Mesendoderm (in vitro differentiated cells): Measurements from ENCODE around the gene OVCA2.
"Not testable (repeated sequence)": the region's sequence is repeated elsewhere in the genome, so short reads cannot be mapped to it uniquely, and the experiment has no call there.

Experiments
- DNase-seq: peaks from one replicate; pipeline ENCODE4 v3.0.0; 2013
- H2AK5ac ChIP-seq: 2 replicates; pipeline ENCODE4 v1.6.1; 2013; ENCODE audit warnings: low read length, inconsistent platforms
- H2BK120ac ChIP-seq: 2 replicates; pipeline ENCODE4 v1.6.1; 2013; ENCODE audit warnings: low read depth, mild to moderate bottlenecking, low read length, moderate library complexity, mixed read lengths
- H2BK15ac ChIP-seq: replicated peaks from 2 replicates; pipeline ENCODE4 v1.6.1; 2013; ENCODE audit warnings: low read depth, mild to moderate bottlenecking, moderate library complexity
- H2BK5ac ChIP-seq: 2 replicates; pipeline ENCODE4 v1.6.1; 2013; ENCODE audit warnings: low read length, inconsistent platforms
- H3K18ac ChIP-seq: 2 replicates; pipeline ENCODE4 v1.6.1; 2013; ENCODE audit warnings: mild to moderate bottlenecking, low read length, mixed read lengths
- H3K23ac ChIP-seq: one replicate; pipeline ENCODE4 v1.6.1; 2013; ENCODE audit warnings: low read length
- H3K27ac ChIP-seq: 2 replicates; pipeline ENCODE4 v1.5.1; 2013; ENCODE audit warnings: low read depth, mild to moderate bottlenecking, inconsistent platforms, low read length, moderate library complexity
- H3K27me3 ChIP-seq: 2 replicates; pipeline ENCODE4 v1.6.1; 2013; ENCODE audit warnings: low read length, control low read depth, mild to moderate bottlenecking, inconsistent platforms; ENCODE audit not compliant: insufficient read depth, poor library complexity
- H3K36me3 ChIP-seq: 2 replicates; pipeline ENCODE4 v1.6.1; 2013; ENCODE audit warnings: low read length, inconsistent platforms; ENCODE audit not compliant: control insufficient read depth, insufficient read depth
- H3K4ac ChIP-seq: one replicate; pipeline ENCODE4 v1.6.1; 2013; ENCODE audit warnings: low read depth, mild to moderate bottlenecking, low read length, moderate library complexity
- H3K4me1 ChIP-seq: 2 replicates; pipeline ENCODE4 v1.6.1; 2013; ENCODE audit warnings: low read depth, low read length, inconsistent platforms; ENCODE audit not compliant: control insufficient read depth
- H3K4me2 ChIP-seq: 2 replicates; pipeline ENCODE4 v1.6.1; 2013; ENCODE audit warnings: low read length
- H3K4me3 ChIP-seq: 2 replicates; pipeline ENCODE4 v1.5.1; 2013; ENCODE audit warnings: mild to moderate bottlenecking, low read length
- H3K56ac ChIP-seq: one replicate; pipeline ENCODE4 v1.6.1; 2013; ENCODE audit warnings: low read length
- H3K79me1 ChIP-seq: 2 replicates; pipeline ENCODE4 v1.6.1; 2013; ENCODE audit warnings: low read length, inconsistent platforms
- H3K79me2 ChIP-seq: 2 replicates; pipeline ENCODE4 v1.6.1; 2013; ENCODE audit warnings: mild to moderate bottlenecking, low read length; ENCODE audit not compliant: control insufficient read depth, insufficient read depth
- H3K9ac ChIP-seq: 2 replicates; pipeline ENCODE4 v1.6.1; 2013; ENCODE audit warnings: low read length, inconsistent platforms
- H4K5ac ChIP-seq: one replicate; pipeline ENCODE4 v1.6.1; 2013; ENCODE audit warnings: low read length
- H4K8ac ChIP-seq: one replicate; pipeline ENCODE4 v1.6.1; 2013; ENCODE audit warnings: low read depth, mild to moderate bottlenecking, control low read depth, low read length, moderate library complexity
- WGBS: extraction: QIAGEN DNeasy Blood & Tissue Kit; methylation state at CpG from one replicate; pipeline ENCODE4 v1.1.7; 2013; ENCODE audit warnings: low lambda C conversion rate, missing lambda C conversion rate; ENCODE audit not compliant: insufficient coverage; ENCODE audit errors: extremely low coverage; 5-methylcytosine and 5-hydroxymethylcytosine counted together

OVCA2 gene

GRCh38 chr17:2012499-2012898 is 29.3 kb upstream of the OVCA2 start:
- Histone ChIP-seq H3K23ac (no peak overlapping the region), H2BK5ac (no peak overlapping the region), H3K36me3 (no peaks in the 10 kb centered on the region), H4K5ac (no peak overlapping the region), H3K4me1 (peaks cover 9% of the 10 kb centered on the region), H3K56ac (no peak overlapping the region), H3K79me2 (no peaks in the 10 kb centered on the region), H3K27me3 (no peaks in the 10 kb centered on the region), H3K79me1 (no peaks in the 10 kb centered on the region), H3K18ac (no peak overlapping the region), H3K4ac (no peak overlapping the region), H2AK5ac (no peak overlapping the region), H3K4me2 (no peak overlapping the region), H2BK120ac (no peak overlapping the region), H3K4me3 (no peak overlapping the region), H4K8ac (no peak overlapping the region), H2BK15ac (no peak overlapping the region), H3K9ac (no peak overlapping the region), H3K27ac (no peak overlapping the region)
- no peak for DNase-seq
- WGBS, result no CpG with 5 or more reads among the region's 4 CpGs

- not testable (repeated sequence) for H4K8ac ChIP-seq, H2AK5ac ChIP-seq, H3K18ac ChIP-seq, H2BK5ac ChIP-seq, H3K4ac ChIP-seq, H2BK120ac ChIP-seq, H3K9ac ChIP-seq, H3K27ac ChIP-seq, H3K27me3 ChIP-seq, H3K36me3 ChIP-seq, H4K5ac ChIP-seq, H2BK15ac ChIP-seq, H3K4me2 ChIP-seq, H3K4me3 ChIP-seq, H3K4me1 ChIP-seq, H3K56ac ChIP-seq, H3K23ac ChIP-seq, H3K79me2 ChIP-seq, H3K79me1 ChIP-seq
- WGBS, result no CpG with 5 or more reads among the region's 6 CpGs
- peak; percentile 39 for DNase-seq
Measured at GRCh38 chr17:2013220-2013993, 28.4 kb upstream of the OVCA2 start.

- Histone ChIP-seq H3K4me2 (no peak overlapping the region), H3K4me3 (no peak overlapping the region), H3K23ac (no peak overlapping the region), H4K8ac (no peak overlapping the region), H3K79me1 (no peaks in the 10 kb centered on the region), H3K27ac (no peak overlapping the region), H2AK5ac (no peak overlapping the region), H3K79me2 (no peaks in the 10 kb centered on the region), H3K4me1 (peaks cover 9% of the 10 kb centered on the region), H3K27me3 (no peaks in the 10 kb centered on the region), H3K18ac (no peak overlapping the region), H3K4ac (no peak overlapping the region), H3K9ac (no peak overlapping the region), H2BK15ac (no peak overlapping the region), H2BK5ac (no peak overlapping the region), H2BK120ac (no peak overlapping the region), H3K36me3 (no peaks in the 10 kb centered on the region), H3K56ac (no peak overlapping the region), H4K5ac (no peak overlapping the region)
- WGBS, result no CpG with 5 or more reads among the region's 1 CpG
- no peak for DNase-seq
Measured at GRCh38 chr17:2013994-2014317, 27.9 kb upstream of the OVCA2 start.

GRCh38 chr17:2015314-2015713 is 26.5 kb upstream of the OVCA2 start:
- DNase-seq, result no peak
- H2BK5ac ChIP-seq, result no peak overlapping the region
- no peak overlapping the region for H3K56ac ChIP-seq
- no peak overlapping the region for H2BK120ac ChIP-seq
- no peaks in the 10 kb centered on the region for H3K79me2 ChIP-seq
- no peaks in the 10 kb centered on the region for H3K79me1 ChIP-seq
- no peak overlapping the region for H3K23ac ChIP-seq
- no peak overlapping the region for H2BK15ac ChIP-seq
- no CpG with 5 or more reads among the region's 14 CpGs for WGBS
- no peak overlapping the region for H3K27ac ChIP-seq
- H4K5ac ChIP-seq, result no peak overlapping the region
- H3K36me3 ChIP-seq, result no peaks in the 10 kb centered on the region
- H2AK5ac ChIP-seq, result no peak overlapping the region
- H3K4me2 ChIP-seq, result no peak overlapping the region
- H3K4me1 ChIP-seq, result peaks cover 9% of the 10 kb centered on the region
- H3K9ac ChIP-seq, result no peak overlapping the region
- no peaks in the 10 kb centered on the region for H3K27me3 ChIP-seq
- H3K4me3 ChIP-seq, result no peak overlapping the region
- no peak overlapping the region for H3K4ac ChIP-seq
- H4K8ac ChIP-seq, result no peak overlapping the region
- no peak overlapping the region for H3K18ac ChIP-seq

GRCh38 chr17:2016494-2016893 is 25.3 kb upstream of the OVCA2 start:
- no peak overlapping the region for H3K4me3 ChIP-seq
- no peaks in the 10 kb centered on the region for H3K79me1 ChIP-seq
- H3K4ac ChIP-seq, result no peak overlapping the region
- no peak overlapping the region for H4K5ac ChIP-seq
- H2BK120ac ChIP-seq, result no peak overlapping the region
- H2BK5ac ChIP-seq, result no peak overlapping the region
- H2AK5ac ChIP-seq, result no peak overlapping the region
- H3K18ac ChIP-seq, result no peak overlapping the region
- no peak overlapping the region for H3K23ac ChIP-seq
- H3K9ac ChIP-seq, result no peak overlapping the region
- no CpG with 5 or more reads among the region's 20 CpGs for WGBS
- no peaks in the 10 kb centered on the region for H3K36me3 ChIP-seq
- H3K27me3 ChIP-seq, result no peaks in the 10 kb centered on the region
- no peak overlapping the region for H3K4me2 ChIP-seq
- no peak overlapping the region for H4K8ac ChIP-seq
- DNase-seq, result no peak
- H3K4me1 ChIP-seq, result peaks cover 5% of the 10 kb centered on the region
- no peaks in the 10 kb centered on the region for H3K79me2 ChIP-seq
- no peak overlapping the region for H2BK15ac ChIP-seq
- H3K56ac ChIP-seq, result no peak overlapping the region
- H3K27ac ChIP-seq, result no peak overlapping the region
